Activated CD4-positive, alpha-beta T cell treated with anti-CD3 and anti-CD28 coated beads for 48 hours (primary cell): ENCODE data around the gene TRUB2.

Source experiments
- DNase-seq: peaks from one replicate; pipeline ENCODE4 v3.0.0-alpha.2; 2020

Gene TRUB2

GRCh38 chr9:128266868-128267590, 55.2 kb downstream of the TRUB2 start:
- DNase-seq = no peak

- no peak for DNase-seq
Measured at GRCh38 chr9:128265348-128265847, 56.8 kb downstream of the TRUB2 start.

- no peak for DNase-seq
Measured at GRCh38 chr9:128262687-128263086, 59.6 kb downstream of the TRUB2 start.

GRCh38 chr9:128260340-128260739, 61.9 kb downstream of the TRUB2 start:
- no peak for DNase-seq

GRCh38 chr9:128259156-128259555, 63.1 kb downstream of the TRUB2 start:
- DNase-seq = no peak

GRCh38 chr9:128258326-128258725, 63.9 kb downstream of the TRUB2 start:
- no peak for DNase-seq

GRCh38 chr9:128257907-128258306, 64.3 kb downstream of the TRUB2 start:
- no peak for DNase-seq

- DNase-seq = no peak
Measured at GRCh38 chr9:128257086-128257825, 65.0 kb downstream of the TRUB2 start.
